H1 (cell line): ENCODE results near the gene CHTF18. TPM values are rescaled to one million over a fixed set of nuclear protein-coding genes. Genes with fewer than 3 reads are reported as not detected.

Experiments
- RBBP5 ChIP-seq: IDR thresholded peaks from 2 replicates; pipeline ENCODE4 v1.7.1; 2012; ENCODE audit warnings: low read depth, mild to moderate bottlenecking, inconsistent platforms, low read length, moderate library complexity, borderline replicate concordance
- polyA plus RNA-seq, 7 experiments: library from polyadenylated mRNA; depleted of rRNA in 3 of 7; stranded (reverse) in 5 of 7; unstranded in 2 of 7; fragments of >200 nt in 5 of 7; fragments of 200-250 nt in 2 of 7; gene quantifications; 1 replicate in 5 of 7; 2 replicates in 1 of 7; 4 replicates in 1 of 7; pipeline versions ENCODE4 v1.2.1 to v1.2.3, GENCODE V29; 2011 to 2013; ENCODE audit warnings: missing spikeins in 2 of 7, mixed read lengths in 2 of 7
- total RNA-seq: library from RNA; stranded (reverse); fragmentation: NEBNext Ultra II Directional; extraction: Animal tissue kit (Norgen Biotek cat#: 25700); gene quantifications from 2 replicates; pipeline ENCODE4 v1.2.1, GENCODE V29; 2021

CHTF18 gene
- total and polyA plus RNA-seq, 2 of the 8 experiments (the other 6 are each of a cell fraction or from before 2014, with no cell fraction given), result 75.3 to 104 TPM

DNA sequence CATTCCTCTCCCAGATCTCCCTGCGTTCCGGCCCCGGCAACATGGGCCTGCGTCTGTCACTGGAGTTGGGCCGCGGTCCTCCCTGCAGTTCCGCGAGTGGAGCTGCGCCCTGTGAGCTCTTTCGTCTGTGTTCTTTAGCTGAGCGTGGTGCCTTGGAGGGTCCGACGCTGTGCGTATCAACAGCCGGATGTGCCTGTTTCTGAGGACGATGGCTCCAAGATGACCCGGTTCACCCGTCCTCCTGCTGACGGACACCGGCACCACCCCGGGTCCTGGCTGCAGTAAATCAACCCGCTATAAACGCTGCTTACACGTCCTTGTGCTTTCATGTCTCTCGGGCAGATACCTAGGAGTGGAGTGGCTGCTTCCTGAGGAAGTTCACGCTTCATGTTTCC, 56.9 kb downstream of the CHTF18 start (continued):
- no peak for TF ChIP-seq RBBP5
